GM12878 (cell line): Measurements from ENCODE around the gene SHROOM3. TPM values are rescaled to one million over a fixed set of nuclear protein-coding genes. Genes with fewer than 3 reads are reported as not detected.

ENCODE experiments used
- ATAC-seq: fragments of 200-7000 bp; cut with Tn5 transposase; 3 replicates; pipeline ENCODE4 v1.9.1; 2020; ENCODE audit warnings: mild to moderate bottlenecking, moderate library complexity
- BruUV-seq: library from RNA; stranded (reverse); fragments of 400-500 nt; replicated peaks from 2 replicates; lab custom pipeline; 2021; lab: Mats Ljungman, UMichigan
- CTCF ChIA-PET: fragments of 300-600 bp; sonication (Branson Sonifier 250); formaldehyde crosslinking; extraction: SDS; loops from one replicate; lab custom pipeline; 2021; ENCODE audit warnings: inconsistent platforms; lab: Yijun Ruan, JAX
- POLR2A ChIA-PET: fragments of 350-600 bp; formaldehyde crosslinking; extraction: SDS; loops from one replicate; lab custom pipeline; 2021; ENCODE audit warnings: inconsistent platforms; lab: Charles Lee
- RAD21 ChIA-PET: fragments of 300-600 bp; sonication (Branson Sonifier 250); formaldehyde crosslinking; loops from one replicate; lab custom pipeline; 2023; ENCODE audit warnings: antibody characterized with exemption; ENCODE audit not compliant: unreplicated experiment; lab: Charles Lee
- SMC1A ChIA-PET: fragments of 300-600 bp; sonication (Branson Sonifier 250); formaldehyde crosslinking; loops from one replicate; lab custom pipeline; 2023; ENCODE audit not compliant: unreplicated experiment, uncharacterized antibody; lab: Charles Lee
- DNase-seq: peaks from one replicate; pipeline ENCODE4 v3.0.0-alpha.2; 2011; ENCODE audit warnings: low read depth, low spot score
- FAIRE-seq: peaks from 3 replicates; lab custom pipeline; 2011; peaks lifted over from hg19 to GRCh38; lab: Jason Lieb, UNC
- H2AFZ ChIP-seq: 2 replicates; pipeline ENCODE4 v1.6.0; 2011; ENCODE audit warnings: low read depth, low read length, control low read depth; ENCODE audit not compliant: control insufficient read depth
- H3K27ac ChIP-seq: 2 replicates; pipeline ENCODE4 v1.5.1; 2011; ENCODE audit warnings: control low read depth; ENCODE audit not compliant: control insufficient read depth, insufficient read depth
- H3K27me3 ChIP-seq, 2 experiments: replicated peaks in 1 of 2; 2 replicates each; pipeline versions ENCODE4 v1.6.0 to v1.6.1; 2011; ENCODE audit warnings: low read length in 1 of 2; ENCODE audit not compliant: control insufficient read depth in 2 of 2, insufficient read depth in 2 of 2
- H3K36me3 ChIP-seq, 2 experiments: 2 replicates each; pipeline ENCODE4 v1.5.1; 2011; ENCODE audit warnings: low read length in 1 of 2; ENCODE audit not compliant: control insufficient read depth in 2 of 2, insufficient read depth in 2 of 2
- H3K4me1 ChIP-seq: 2 replicates; pipeline ENCODE4 v1.6.1; 2011; ENCODE audit warnings: mild to moderate bottlenecking, low read length, moderate library complexity, mixed read lengths; ENCODE audit not compliant: control insufficient read depth, insufficient read depth
- H3K4me2 ChIP-seq: 2 replicates; pipeline ENCODE4 v1.6.0; 2011; ENCODE audit warnings: control low read depth; ENCODE audit not compliant: control insufficient read depth, insufficient read depth
- H3K4me3 ChIP-seq: fragments of 200-600 bp; sonication (generic); 2 replicates; pipeline ENCODE4 v1.5.1; 2016
- H3K79me2 ChIP-seq: 2 replicates; pipeline ENCODE4 v1.6.0; 2011; ENCODE audit warnings: low read length; ENCODE audit not compliant: control insufficient read depth, insufficient read depth
- H3K9ac ChIP-seq: 2 replicates; pipeline ENCODE4 v1.8.0; 2011; ENCODE audit warnings: low read length, control low read depth, mixed read lengths; ENCODE audit not compliant: control insufficient read depth, insufficient read depth
- H3K9me3 ChIP-seq: replicated peaks from 3 replicates; pipeline ENCODE4 v1.5.1; 2011; ENCODE audit warnings: mild to moderate bottlenecking, low read length; ENCODE audit not compliant: control insufficient read depth, insufficient read depth
- H4K20me1 ChIP-seq: 2 replicates; pipeline ENCODE4 v1.6.0; 2011; ENCODE audit not compliant: control insufficient read depth, insufficient read depth
- BMI1 ChIP-seq: fragments of 450-650 bp; IDR thresholded peaks from 2 replicates; pipeline ENCODE4 v1.6.1; 2016; ENCODE audit warnings: mild to moderate bottlenecking, moderate library complexity, borderline replicate concordance
- CBX5 ChIP-seq: sonication (generic); IDR thresholded peaks from 2 replicates; pipeline ENCODE4 v1.6.1; 2016; ENCODE audit warnings: low read depth, moderate library complexity, mild to moderate bottlenecking, inconsistent platforms
- CHD4 ChIP-seq: fragments of 200-600 bp; sonication (generic); IDR thresholded peaks from 2 replicates; pipeline ENCODE4 v1.6.1; 2016; ENCODE audit warnings: mild to moderate bottlenecking
- CUX1 ChIP-seq: IDR thresholded peaks from 2 replicates; pipeline ENCODE4 v1.6.1; 2012; ENCODE audit warnings: improper control_type of control experiment, low read depth, low read length; ENCODE audit not compliant: insufficient replicate concordance
- GABPA ChIP-seq: IDR thresholded peaks from 2 replicates; pipeline ENCODE4 v1.6.1; 2014; ENCODE audit warnings: antibody characterized with exemption, low read depth, mild to moderate bottlenecking, inconsistent platforms
- HDAC6 ChIP-seq: fragments of 200-600 bp; sonication (generic); IDR thresholded peaks from one replicate; pipeline ENCODE4 v1.8.0; 2017; ENCODE audit warnings: antibody characterized with exemption; ENCODE audit not compliant: unreplicated experiment
- KAT2A ChIP-seq: conservative IDR thresholded peaks from 2 replicates; pipeline ENCODE4 v1.6.1; 2011; ENCODE audit warnings: low read depth, low read length; ENCODE audit not compliant: control insufficient read depth
- MTA2 ChIP-seq: fragments of 450-650 bp; IDR thresholded peaks from 2 replicates; pipeline ENCODE4 v1.6.1; 2016; ENCODE audit warnings: low read depth, mild to moderate bottlenecking, moderate library complexity
- MYB ChIP-seq: fragments of 150-350 bp; IDR thresholded peaks from 2 replicates; pipeline ENCODE4 v1.6.1; 2014; ENCODE audit warnings: mild to moderate bottlenecking, low read depth, low read length, borderline replicate concordance
- WGBS: methylation state at CpG from one replicate; pipeline ENCODE4 v1.1.6; 2016; ENCODE audit warnings: low lambda C conversion rate; ENCODE audit not compliant: insufficient replicate concordance, insufficient coverage; ENCODE audit errors: missing lambda C conversion rate; 5-methylcytosine and 5-hydroxymethylcytosine counted together
- in situ Hi-C: fragments of 300-500 bp; cut with MboI; formaldehyde crosslinking; loops from 9 replicates; pipeline ENCODE4 v1.14.3; 2018; ENCODE audit warnings: mixed read lengths
- intact Hi-C: fragments of 100-400 bp; cut with micrococcal nuclease; formaldehyde crosslinking; loops from one replicate; pipeline ENCODE4 v1.14.2; 2022; ENCODE audit not compliant: unreplicated experiment
- polyA plus RNA-seq, 11 experiments: library from polyadenylated mRNA; depleted of rRNA in 4 of 11; unstranded in 6 of 11; stranded (reverse) in 5 of 11; fragments of >200 nt; fragmentation: Nextera tagmentation in 4 of 11; fragmentation: Illumina TruSeq in 1 of 11; extraction: Ambion mirVana in 4 of 11; extraction: Trizol in 1 of 11; gene quantifications; 1 replicate in 1 of 11; 2 replicates in 10 of 11; pipeline versions ENCODE4 v1.2.1 to v1.2.3, GENCODE V29; 2011 to 2016; ENCODE audit warnings: inconsistent platforms in 2 of 11, missing spikeins in 2 of 11, low read depth in 1 of 11
- total RNA-seq, 4 experiments: library from RNA; depleted of rRNA in 3 of 4; stranded (reverse); fragments of >200 nt in 3 of 4; fragmentation: Illumina TruSeq in 1 of 4; extraction: Trizol in 1 of 4; gene quantifications; 2 replicates each; pipeline versions ENCODE4 v1.2.1 to v1.2.3, GENCODE V29; 2013 to 2021

SHROOM3 gene
- total and polyA plus RNA-seq, 10 of the 15 experiments (the other 5 are each of a cell fraction or from before 2014, with no cell fraction given): under 0.01 to 0.29 (median 0.08) TPM; not detected in 1

DNA sequence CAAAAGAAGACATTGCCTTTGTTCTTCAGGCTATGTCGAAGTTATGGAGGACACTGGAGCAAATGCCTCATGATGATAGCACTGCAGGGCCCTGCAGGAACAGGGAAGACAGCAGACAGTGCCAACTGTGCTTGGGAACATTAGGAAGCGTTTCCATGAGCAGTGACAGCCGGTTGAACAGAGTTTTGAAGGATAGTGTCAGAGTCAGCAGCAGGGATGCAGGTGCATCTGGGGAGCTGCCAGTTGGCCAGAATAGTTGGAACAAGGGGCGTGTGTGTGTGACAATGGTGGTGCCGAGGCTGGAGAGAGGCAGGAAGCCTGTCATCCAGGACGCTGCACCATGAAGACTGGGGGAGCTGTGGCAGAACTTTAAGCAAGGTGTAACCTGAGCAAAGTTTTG is 88.6 kb downstream of the SHROOM3 start (continued):
- TF ChIP-seq GABPA (no peak), MYB (no peak), KAT2A (no peak)

DNA sequence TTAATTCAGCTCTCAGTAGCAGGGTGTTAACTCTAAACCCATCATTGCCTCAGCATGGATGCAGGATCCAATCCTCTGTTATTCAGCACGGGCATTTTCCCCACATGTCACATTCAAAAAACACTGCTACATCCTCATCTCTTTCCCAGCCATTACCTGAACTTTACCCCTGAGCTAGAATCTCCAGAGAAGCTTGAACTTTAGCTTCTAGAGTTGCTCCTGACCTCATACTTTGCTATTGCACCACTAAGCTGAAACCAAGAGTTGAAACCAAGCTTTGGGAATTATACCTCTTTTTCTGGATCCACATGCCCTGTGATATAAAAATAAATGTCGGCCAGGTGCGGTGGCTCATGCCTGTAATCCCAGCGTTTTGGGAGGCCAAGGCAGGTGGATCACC is 90.7 kb downstream of the SHROOM3 start:
- WGBS: 23% methylated on average over 4 of the region's 4 CpGs

More for the DNA sequence above, 90.7 kb downstream of the SHROOM3 start:
- H3K9me3 ChIP-seq: 0 out of 3 replicates have a peak, but pooled peaks cover 1% of the 10 kb centered on the region
- POLR2A ChIA-PET: no interaction called here
- SMC1A ChIA-PET: no interaction called here
- peaks cover 0 to 2% of the 10 kb centered on the region in 2 experiments; a peak in 2 of 4 replicates for H3K27me3 ChIP-seq
- in situ Hi-C loops (no loop called here), intact Hi-C loops (no loop called here)
- no peaks in the 10 kb centered on the region for H3K36me3 ChIP-seq
- RAD21 ChIA-PET: no interaction called here
- no peak overlapping the region for H3K4me3 ChIP-seq
- H3K9ac ChIP-seq: no peak overlapping the region
- FAIRE-seq (no peak), DNase-seq (no peak), ATAC-seq (no peak)
- no peaks in the 10 kb centered on the region for H3K4me1 ChIP-seq
- no peak overlapping the region for H3K27ac ChIP-seq
- no peak overlapping the region for H2AFZ ChIP-seq
- no peak overlapping the region for H3K4me2 ChIP-seq
- H4K20me1 ChIP-seq: no peaks in the 10 kb centered on the region
- TF ChIP-seq CUX1 (no peak), HDAC6 (no peak), BMI1 (no peak), MTA2 (no peak), CBX5 (no peak), CHD4 (no peak)
- CTCF ChIA-PET: interaction anchor here (0.6 kb wide), 1 partner anchor 660 kb away, joined by 3 read pairs; no protein-coding TSS in a partner anchor
- BruUV-seq: no TSS peak
- no peaks in the 10 kb centered on the region for H3K79me2 ChIP-seq
